SHP77 treated with DMSO at 0.1 percent for 48 hours (cell line): ENCODE measurements around the gene GABARAPL2.

ENCODE experiments used
- DNase-seq: peaks from one replicate; lab custom pipeline; 2025; lab: John Stamatoyannopoulos, UW

Gene GABARAPL2

GRCh38 chr16:75555213-75555706 is 10.9 kb upstream of the GABARAPL2 start:
- peak; percentile 89 for DNase-seq

DNA sequence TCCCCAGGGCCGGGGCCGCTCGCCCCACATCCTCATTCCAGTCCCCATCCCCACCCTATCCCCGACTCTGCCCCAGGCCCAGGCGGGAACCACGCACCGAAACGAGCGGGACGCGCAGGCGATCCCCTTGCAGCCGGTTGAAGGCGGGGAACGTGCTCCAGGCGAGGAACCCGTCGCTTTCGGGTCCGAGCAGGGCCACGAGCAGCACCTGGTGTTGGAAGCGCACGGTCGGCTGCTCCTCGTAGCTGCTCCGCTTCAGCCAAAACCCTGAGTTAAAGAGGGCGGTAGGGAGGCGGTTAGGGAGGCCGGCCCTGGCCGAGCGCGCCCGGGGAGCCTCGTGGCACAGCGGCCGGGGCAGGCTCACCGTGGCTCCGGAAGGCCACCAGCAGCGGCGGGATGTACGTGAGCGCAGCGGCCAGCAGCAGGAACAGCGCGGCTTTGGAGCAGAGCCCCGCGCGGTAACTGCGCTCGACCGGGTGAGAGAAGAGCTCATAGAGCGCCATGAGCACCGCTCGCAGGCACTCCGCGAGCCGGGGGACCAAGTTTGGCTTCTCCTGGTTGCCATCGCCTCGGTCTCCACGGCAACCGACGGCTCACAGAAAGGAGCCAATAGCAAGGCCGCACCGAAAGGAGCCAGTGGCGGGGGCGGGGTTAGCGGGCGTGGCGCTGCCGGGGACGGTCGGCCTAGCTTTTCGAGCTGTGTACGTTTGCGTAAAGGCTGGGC is 10.3 kb upstream of the GABARAPL2 start, which contains the start of gene TMEM231:
TSS of gene TMEM231 (minus strand) at position 546 of the 724 bp plus-strand sequence. CDS start at position 503, 43 bp downstream.
- peak; percentile 91 for DNase-seq

DNA sequence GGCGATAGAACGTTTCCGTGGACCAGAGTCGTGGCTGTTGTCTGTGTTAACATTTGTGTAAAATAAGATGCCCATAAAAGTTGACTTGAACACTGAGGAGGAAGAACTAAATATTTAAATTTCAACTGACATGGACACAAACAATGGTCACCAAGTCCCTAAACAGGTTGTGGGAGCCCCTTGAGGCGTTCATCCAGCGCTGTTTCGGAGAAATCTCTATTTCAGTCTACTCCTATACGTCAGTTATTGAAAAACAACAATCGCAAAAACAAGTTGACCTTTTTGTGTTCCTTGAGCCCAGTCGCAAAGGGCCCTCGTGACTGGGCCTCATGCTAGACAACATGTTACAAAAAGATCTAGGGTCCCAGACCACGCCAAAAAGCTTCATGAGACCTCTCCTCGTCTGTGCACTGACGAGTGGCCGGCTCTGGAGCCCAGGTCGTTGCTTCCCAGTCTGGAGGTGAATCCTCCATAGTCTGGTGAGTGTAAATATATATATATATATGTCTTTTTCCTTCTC is 9.7 kb upstream of the GABARAPL2 start:
- no peak for DNase-seq

- no peak for DNase-seq
These were observed 7.3 kb upstream of the GABARAPL2 start for GRCh38 chr16:75558846-75559401.

GRCh38 chr16:75559564-75560372 is 6.4 kb upstream of the GABARAPL2 start:
- no peak for DNase-seq

DNA sequence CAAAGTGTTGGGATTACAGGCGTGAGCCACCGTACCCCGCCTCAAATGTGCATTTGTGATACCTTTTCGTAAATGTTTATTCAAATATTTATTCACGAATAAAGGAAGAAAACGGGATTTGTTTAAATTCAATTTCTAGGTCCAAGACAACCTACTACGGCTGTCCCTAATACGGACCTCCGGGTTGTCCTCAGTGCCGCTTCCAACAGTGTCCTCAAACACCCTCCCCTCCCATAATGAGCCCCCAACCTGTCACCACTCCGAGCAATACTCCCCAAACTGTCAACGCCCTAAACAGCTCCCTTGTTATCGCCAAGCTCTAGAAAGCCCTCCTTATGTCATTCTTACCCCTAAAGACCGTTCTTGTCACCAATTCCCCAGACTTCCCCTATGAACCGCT is 539 bp upstream of the GABARAPL2 start:
- no peak for DNase-seq

DNA sequence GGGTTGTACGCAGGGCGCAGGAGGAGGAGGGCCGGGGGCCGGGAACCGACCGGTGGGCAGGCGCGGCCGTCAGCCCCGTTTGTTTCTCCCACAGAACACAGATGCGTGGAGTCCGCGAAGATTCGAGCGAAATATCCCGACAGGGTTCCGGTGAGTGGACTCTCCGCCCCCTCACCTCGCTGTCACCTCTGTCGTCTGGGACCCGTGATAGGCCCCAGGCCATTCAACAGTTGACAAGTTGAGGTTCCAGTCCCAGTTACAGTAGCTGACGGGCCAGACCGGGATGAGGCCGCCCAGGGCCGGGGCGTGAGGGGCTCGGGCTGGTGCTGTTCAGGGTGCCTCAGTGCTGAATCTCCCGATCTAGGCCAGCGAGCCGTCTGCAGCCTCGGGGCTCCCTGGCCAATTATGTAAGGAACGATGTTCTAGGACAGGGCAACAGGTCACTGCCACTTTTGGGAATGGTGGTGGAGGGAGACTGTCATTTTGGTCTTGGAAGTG is 628 bp downstream of the GABARAPL2 start:
- DNase-seq, result no peak

- no peak for DNase-seq
These were observed 1.7 kb downstream of the GABARAPL2 start for GRCh38 chr16:75567911-75568310.

GRCh38 chr16:75570396-75571065 is 4.4 kb downstream of the GABARAPL2 start:
- DNase-seq, result no peak

GRCh38 chr16:75572864-75573542 is 6.8 kb downstream of the GABARAPL2 start:
- no peak for DNase-seq

DNA sequence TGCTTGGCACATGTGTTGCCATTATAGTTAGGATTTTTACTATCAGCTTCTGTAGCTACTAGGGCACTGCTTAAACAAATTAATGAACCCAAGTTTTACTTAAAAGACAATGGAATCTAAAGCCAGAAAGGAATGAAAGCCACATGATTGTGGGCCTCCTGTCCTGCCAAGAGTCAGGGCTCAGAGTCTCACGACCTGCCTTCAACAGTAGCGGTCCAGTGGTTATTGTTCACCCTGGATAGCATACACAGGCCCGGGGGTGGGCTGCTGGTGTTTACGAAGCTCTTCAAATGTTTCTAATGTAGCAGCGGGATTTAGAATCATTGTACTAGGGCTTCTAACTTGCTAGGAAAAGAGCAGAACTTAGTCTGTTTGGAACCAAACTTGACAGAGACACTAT is 7.8 kb downstream of the GABARAPL2 start:
- DNase-seq, result no peak

DNA sequence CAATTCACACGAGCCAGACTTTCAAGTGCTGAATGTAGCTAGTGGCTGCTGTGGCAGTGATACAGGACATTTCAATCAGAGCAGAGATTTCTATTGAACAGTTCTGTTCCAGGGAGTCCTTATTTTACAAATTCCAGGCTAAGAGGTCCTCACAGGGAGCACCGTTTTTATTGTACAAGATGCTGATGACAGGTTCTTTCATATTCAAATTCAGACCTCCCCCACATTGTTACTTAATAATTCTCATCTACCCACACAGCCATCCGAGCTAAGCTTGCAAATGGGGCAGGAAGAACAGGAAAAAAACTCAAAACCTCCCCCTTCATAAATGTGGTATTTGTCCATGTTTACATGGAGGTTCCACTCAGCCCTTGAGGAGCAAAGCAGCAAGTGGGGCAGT is 9.8 kb downstream of the GABARAPL2 start:
- no peak for DNase-seq

DNA sequence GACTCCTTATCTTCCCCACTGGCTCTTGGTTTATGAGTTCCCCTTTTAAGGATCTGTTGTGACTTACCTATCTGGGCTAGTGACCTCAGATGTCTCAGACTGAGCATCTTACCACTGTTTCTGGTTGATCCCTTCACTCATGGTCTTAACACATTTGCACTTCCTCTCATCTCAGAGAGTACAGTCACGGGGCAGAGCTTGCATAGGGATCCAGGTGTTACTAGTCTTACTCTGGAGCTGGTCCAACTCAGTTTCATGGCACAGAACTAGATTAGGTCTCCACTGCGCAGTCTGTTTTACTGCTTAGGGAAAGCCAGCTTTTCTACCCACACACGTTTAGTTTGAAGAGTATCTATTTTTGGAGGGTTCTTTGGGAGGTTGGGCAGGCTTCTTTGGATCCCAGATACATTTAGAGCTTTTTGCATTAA is 10.2 kb downstream of the GABARAPL2 start:
- no peak for DNase-seq

DNA sequence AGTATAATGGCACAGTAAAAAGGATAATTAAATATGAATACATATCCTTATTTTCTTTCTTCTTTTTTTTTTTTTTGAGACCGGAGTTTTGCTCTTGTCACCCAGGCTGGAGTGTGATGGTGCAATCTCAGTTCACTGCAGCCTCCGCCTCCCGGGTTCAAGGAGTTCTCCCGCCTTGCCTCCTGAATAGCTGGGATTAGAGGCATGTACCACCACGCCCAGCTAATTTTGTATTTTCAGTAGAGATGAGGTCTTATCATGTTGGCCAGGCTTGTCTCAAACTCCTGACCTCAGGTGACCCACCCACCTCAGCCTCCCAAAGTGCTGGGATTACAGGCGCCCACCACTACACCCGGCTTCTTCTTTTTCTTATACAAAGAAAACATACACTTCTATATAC is 12.0 kb downstream of the GABARAPL2 start:
- DNase-seq, result no peak

- DNase-seq, result no peak
These were observed 12.5 kb downstream of the GABARAPL2 start for GRCh38 chr16:75578725-75579124.

DNA sequence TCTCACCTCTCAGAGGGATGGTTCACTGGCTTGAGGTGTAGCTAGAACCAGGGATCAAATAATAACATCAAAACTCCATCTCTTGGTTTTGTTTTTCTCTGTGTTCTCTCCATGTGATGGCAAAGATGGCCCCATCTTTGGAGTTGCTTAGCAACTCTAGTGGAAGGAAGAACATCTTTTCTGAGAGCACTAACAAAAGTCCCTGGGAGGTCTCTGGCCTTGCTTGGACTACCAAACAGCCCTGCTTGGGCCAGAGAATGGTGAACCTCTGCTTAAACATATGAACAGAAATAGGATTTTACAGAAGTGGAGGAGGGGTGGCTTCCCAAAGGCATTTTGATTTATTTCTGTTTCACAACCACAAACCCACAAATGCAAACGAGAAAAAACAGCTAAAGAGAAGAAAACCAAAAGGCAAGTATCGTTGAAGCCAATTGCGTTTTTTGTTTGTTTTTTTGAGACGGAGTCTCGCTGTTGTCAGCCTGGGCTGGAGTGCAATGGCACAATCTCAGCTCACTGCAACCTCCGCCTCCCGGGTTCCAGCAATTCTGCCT is 13.2 kb downstream of the GABARAPL2 start:
- DNase-seq, result no peak

DNA sequence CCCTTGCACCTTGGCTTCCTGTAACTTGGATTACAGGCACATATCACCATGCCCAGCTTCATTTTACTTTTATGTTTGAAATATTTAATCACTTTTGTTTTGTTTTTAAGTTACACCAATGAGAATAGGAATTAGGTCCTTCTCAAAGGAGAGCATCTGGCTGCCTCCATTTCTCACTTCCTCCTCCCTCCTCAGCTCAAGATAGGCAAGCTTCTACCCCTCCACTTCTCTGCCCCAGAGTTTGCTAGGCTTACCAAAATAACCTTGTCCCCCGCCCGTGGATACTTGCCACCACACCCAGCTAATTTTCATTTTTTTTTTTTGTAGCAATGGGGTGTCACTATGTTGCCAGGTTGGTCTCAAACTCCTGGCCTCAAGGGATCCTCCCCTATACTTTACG is 17.9 kb downstream of the GABARAPL2 start:
- no peak for DNase-seq

DNA sequence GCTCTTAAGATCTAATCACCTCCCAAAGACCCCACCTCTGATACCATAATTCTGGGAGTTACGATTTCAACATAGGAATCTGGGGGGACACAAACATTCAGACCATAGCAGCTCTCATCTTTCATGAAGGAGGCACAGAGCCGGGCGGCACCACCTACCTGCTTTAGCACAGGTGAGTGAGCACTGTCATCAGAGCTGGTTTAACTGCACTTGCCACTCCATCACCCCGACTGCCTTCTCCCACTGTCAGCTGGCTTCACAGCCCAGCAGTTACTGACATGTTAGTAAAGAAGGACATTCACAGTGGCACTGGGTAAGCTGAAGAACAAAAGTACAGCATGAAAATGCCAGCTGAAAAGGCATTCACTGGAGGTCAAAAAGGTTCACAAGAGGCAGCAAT is 22.5 kb downstream of the GABARAPL2 start:
- DNase-seq, result no peak

DNA sequence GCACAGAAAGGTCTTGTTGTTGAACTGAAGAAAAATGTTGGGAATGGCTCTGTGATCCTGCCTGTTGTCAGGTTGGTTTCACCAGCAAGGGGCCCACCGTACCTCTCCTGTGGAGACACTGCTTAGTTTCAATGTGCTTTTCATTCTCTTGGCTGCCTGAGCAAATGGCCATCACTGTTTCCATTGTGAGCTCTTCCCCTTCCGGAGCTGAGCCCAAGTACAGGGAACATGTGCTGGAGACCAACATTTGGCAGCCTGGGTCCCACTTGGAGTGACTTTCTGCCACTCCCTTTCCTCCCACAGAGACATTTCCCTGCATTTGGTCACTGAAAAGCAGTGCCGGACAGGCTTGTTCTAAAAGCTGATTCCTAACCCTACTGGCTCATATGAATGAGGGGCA is 23.1 kb downstream of the GABARAPL2 start:
- no peak for DNase-seq

- no peak for DNase-seq
These were observed 25.0 kb downstream of the GABARAPL2 start for GRCh38 chr16:75590920-75591843.
